SK-N-SH (cell line): ENCODE results near the gene EEA1.

Source experiments
- CHD2 ChIP-seq: fragments of 150-350 bp; IDR thresholded peaks from 2 replicates; pipeline ENCODE4 v1.6.1; 2018; ENCODE audit warnings: low read length; ENCODE audit not compliant: partially characterized antibody
- EP300 ChIP-seq, 2 experiments: IDR thresholded peaks; 2 replicates each; pipeline versions ENCODE4 v1.4.0 to v1.6.1; 2012; ENCODE audit warnings: borderline replicate concordance in 1 of 2, low read depth in 1 of 2, low read length in 1 of 2
- EZH2phosphoT487 ChIP-seq: fragments of 200-600 bp; sonication (generic); IDR thresholded peaks from 2 replicates; pipeline ENCODE4 v1.6.1; 2017; ENCODE audit warnings: low read depth, mixed run types, mild to moderate bottlenecking, antibody characterized with exemption, moderate library complexity, borderline replicate concordance
- FOXJ3 ChIP-seq: sonication (generic); formaldehyde crosslinking; IDR thresholded peaks from 2 replicates; pipeline ENCODE4 v1.5.1; 2020; ENCODE audit warnings: mild to moderate bottlenecking, missing genetic modification reagents
- POLR2AphosphoS5 ChIP-seq: IDR thresholded peaks from 2 replicates; pipeline ENCODE4 v1.6.1; 2012; ENCODE audit warnings: low read depth, low read length
- RAD21 ChIP-seq: IDR thresholded peaks from 2 replicates; pipeline ENCODE4 v1.6.1; 2012; ENCODE audit warnings: mild to moderate bottlenecking, low read length
- RCOR1 ChIP-seq: fragments of 150-350 bp; IDR thresholded peaks from 2 replicates; pipeline ENCODE4 v1.6.1; 2017; ENCODE audit warnings: antibody characterized with exemption, low read length
- SMC3 ChIP-seq: IDR thresholded peaks from 2 replicates; pipeline ENCODE4 v1.6.1; 2012; ENCODE audit warnings: low read depth, low read length, improper control_type of control experiment
- TAF1 ChIP-seq: IDR thresholded peaks from 2 replicates; pipeline ENCODE4 v1.6.1; 2012; ENCODE audit warnings: low read depth, mild to moderate bottlenecking, low read length, moderate library complexity, borderline replicate concordance
- TF ChIP-seq, protein P1 (sequence below): IDR thresholded peaks from 2 replicates; pipeline ENCODE4; 2012
- TF ChIP-seq, protein P2 (sequence below): fragments of 200-600 bp; sonication (generic); IDR thresholded peaks from 2 replicates; pipeline ENCODE4 v1.6.1; 2017; ENCODE audit warnings: antibody characterized with exemption, mild to moderate bottlenecking, moderate library complexity
- TF ChIP-seq, protein P3 (sequence below): fragments of 150-350 bp; IDR thresholded peaks from 2 replicates; pipeline ENCODE4 v1.6.1; 2017; ENCODE audit warnings: antibody characterized with exemption, low read length, low read depth, borderline replicate concordance
- TF ChIP-seq, protein P4 (sequence below): IDR thresholded peaks from 2 replicates; pipeline ENCODE4 v1.4.0; 2012; ENCODE audit warnings: low read depth, borderline replicate concordance

DNA sequence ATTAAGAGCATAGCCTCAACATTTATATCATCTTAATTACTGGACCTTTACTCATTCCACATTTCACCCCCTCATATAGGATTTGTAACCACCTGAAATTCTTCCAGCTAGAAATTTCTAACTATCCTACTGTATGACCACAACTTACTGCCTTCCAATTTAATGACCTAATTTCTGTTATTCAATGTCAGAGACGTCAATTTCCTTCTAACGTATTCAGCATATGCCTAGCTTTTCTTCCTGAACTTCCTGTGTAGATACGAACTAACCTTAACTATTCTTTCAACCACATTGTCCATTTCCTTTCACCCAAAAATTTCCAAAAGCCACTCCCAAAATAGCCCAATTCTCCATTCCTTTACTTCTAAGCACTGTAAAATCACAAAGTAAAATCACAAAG, 108.0 kb downstream of the EEA1 start:
- no peak for TF ChIP-seq TAF1
- TF ChIP-seq, protein P1, sequence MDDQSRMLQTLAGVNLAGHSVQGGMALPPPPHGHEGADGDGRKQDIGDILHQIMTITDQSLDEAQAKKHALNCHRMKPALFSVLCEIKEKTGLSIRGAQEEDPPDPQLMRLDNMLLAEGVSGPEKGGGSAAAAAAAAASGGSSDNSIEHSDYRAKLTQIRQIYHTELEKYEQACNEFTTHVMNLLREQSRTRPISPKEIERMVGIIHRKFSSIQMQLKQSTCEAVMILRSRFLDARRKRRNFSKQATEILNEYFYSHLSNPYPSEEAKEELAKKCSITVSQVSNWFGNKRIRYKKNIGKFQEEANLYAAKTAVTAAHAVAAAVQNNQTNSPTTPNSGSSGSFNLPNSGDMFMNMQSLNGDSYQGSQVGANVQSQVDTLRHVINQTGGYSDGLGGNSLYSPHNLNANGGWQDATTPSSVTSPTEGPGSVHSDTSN = no peak
- TF ChIP-seq, protein P2, sequence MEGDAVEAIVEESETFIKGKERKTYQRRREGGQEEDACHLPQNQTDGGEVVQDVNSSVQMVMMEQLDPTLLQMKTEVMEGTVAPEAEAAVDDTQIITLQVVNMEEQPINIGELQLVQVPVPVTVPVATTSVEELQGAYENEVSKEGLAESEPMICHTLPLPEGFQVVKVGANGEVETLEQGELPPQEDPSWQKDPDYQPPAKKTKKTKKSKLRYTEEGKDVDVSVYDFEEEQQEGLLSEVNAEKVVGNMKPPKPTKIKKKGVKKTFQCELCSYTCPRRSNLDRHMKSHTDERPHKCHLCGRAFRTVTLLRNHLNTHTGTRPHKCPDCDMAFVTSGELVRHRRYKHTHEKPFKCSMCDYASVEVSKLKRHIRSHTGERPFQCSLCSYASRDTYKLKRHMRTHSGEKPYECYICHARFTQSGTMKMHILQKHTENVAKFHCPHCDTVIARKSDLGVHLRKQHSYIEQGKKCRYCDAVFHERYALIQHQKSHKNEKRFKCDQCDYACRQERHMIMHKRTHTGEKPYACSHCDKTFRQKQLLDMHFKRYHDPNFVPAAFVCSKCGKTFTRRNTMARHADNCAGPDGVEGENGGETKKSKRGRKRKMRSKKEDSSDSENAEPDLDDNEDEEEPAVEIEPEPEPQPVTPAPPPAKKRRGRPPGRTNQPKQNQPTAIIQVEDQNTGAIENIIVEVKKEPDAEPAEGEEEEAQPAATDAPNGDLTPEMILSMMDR = no peak
- TF ChIP-seq EP300 (IDR thresholded peaks at IDR 0.05; ENCODE audit: borderline replicate concordance in 1 of 2, low read depth in 1 of 2, low read length in 1 of 2) = no peak
- TF ChIP-seq SMC3 = no peak
- no peak for TF ChIP-seq RAD21
- TF ChIP-seq, protein P3, sequence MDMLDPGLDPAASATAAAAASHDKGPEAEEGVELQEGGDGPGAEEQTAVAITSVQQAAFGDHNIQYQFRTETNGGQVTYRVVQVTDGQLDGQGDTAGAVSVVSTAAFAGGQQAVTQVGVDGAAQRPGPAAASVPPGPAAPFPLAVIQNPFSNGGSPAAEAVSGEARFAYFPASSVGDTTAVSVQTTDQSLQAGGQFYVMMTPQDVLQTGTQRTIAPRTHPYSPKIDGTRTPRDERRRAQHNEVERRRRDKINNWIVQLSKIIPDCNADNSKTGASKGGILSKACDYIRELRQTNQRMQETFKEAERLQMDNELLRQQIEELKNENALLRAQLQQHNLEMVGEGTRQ = no peak
- TF ChIP-seq, protein P4, sequence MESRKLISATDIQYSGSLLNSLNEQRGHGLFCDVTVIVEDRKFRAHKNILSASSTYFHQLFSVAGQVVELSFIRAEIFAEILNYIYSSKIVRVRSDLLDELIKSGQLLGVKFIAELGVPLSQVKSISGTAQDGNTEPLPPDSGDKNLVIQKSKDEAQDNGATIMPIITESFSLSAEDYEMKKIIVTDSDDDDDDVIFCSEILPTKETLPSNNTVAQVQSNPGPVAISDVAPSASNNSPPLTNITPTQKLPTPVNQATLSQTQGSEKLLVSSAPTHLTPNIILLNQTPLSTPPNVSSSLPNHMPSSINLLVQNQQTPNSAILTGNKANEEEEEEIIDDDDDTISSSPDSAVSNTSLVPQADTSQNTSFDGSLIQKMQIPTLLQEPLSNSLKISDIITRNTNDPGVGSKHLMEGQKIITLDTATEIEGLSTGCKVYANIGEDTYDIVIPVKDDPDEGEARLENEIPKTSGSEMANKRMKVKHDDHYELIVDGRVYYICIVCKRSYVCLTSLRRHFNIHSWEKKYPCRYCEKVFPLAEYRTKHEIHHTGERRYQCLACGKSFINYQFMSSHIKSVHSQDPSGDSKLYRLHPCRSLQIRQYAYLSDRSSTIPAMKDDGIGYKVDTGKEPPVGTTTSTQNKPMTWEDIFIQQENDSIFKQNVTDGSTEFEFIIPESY = no peak
- no peak for TF ChIP-seq FOXJ3 (CRISPR knock-in tag)
- TF ChIP-seq CHD2 = no peak
- no peak for TF ChIP-seq RCOR1
- TF ChIP-seq POLR2AphosphoS5 = no peak
- TF ChIP-seq EZH2phosphoT487 = no peak
